ENCODE measurements around the gene USHBP1.

Gene USHBP1

DNA sequence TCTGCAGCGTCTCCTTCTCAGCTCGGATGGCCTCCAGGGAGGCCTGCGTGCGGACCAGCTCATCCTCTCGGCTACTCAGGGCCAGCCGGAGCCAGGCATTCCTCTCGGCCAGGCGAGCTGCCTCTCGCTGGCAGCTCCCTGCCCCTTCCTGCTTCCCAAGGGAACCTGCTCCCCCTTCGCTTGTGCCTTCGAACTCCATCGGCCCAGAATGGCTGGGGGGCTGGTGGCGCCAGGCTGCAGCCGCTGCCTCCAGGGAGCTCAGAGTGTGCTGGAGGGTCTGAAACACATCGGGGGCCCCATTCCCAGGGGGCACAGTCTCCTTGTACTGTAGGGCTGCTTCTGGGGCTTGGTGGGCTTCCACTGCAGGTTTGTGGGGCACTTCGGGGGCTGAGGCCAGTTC lies 2.0 kb downstream of the USHBP1 start:
- DNase-seq: no peak

DNA sequence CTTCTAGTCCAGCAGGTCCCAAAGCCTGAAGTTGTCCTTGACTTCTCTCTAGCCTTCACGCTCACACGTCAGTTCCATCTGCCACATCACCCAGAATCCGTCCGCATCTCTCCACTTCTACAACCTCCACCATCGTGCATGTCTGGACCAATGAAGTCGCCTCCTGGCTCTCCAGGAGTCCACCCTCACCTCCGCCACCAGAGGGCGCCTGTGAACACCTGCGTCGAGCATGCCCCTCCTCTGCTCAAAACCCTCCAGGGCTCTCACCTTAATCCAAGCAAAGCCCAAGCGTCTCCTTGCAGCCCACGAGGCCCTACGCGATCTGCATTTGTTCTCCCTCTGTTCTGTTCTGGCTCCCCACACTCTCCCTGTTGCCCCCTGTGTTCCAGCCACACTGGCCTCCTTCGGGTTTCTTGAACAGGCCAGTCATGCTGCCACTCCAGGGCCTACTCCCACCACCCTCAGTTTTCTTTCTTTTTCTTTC lies 3.7 kb downstream of the USHBP1 start:
- DNase-seq: peak; percentile 91

DNA sequence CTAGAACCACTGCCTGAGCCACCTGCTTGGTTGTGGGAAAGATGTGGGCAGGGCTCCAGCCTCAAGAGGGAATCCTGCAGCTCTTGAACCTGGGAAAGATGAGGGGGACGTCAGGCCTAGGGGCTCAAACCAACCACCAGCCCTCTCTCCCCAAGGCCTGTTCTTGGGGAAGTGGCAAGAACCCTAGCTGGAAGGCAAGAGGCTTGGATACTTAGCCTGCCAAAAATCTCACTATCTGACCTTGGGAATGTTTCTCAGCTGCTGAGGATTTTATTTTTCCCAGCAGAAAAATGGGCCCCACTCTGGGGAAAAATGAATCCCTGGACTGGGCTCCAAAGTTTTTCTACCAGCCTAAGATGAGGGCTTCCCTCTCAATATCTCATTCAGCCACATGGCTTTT lies 4.6 kb downstream of the USHBP1 start:
- no peak for DNase-seq

DNA sequence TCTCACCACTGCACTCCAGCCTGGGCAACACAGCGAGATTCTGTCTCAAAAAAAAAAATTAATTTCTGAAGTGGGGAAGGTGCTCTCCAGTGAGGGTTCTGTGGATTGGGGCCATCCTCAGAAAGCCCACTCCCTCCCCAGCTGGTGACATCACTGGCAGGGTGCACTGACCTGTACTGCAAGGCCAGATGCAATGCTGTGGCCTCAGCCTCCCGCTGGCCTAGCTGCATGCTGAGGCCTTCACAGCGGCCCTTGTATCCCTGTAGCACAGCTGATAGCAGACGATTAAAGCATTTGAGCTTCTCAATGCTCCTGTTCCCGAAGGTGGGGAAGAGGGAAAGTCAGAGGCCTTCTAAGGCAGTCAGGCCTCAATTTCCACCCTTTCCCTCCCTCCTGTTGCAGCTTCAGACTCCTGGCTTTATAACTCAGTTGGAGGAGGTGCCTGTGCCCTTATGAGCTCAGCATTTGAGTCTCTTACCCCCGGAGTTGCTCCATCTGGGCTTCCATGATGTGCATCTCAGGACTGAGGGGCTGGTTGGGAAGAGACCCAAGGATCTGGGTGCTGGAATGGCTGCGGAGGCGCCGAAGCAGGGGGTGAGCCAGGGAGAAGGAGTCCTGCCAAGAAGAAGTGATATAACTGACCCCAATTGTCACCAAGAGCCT lies 5.3 kb downstream of the USHBP1 start:
- no peak for DNase-seq

DNA sequence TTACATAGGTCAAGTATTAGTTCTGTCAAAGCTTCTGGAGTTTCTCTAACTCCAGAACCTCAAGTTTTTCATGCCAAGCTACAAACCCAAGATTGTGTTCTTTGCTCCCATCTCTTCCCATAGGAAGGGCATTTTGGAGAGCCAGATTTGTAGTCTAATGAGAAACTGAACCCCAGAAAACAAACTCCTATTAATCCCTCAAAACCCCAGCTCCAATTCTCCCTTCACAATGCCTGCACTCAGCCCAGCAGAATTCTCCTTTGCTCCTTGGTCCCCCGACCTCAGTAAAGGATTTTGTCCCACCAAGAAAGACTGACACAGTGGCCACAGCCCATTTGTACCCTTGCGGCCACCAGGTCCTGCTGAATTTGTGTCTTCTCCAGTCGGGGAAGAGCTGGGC lies 8.4 kb downstream of the USHBP1 start:
- DNase-seq: no peak

DNA sequence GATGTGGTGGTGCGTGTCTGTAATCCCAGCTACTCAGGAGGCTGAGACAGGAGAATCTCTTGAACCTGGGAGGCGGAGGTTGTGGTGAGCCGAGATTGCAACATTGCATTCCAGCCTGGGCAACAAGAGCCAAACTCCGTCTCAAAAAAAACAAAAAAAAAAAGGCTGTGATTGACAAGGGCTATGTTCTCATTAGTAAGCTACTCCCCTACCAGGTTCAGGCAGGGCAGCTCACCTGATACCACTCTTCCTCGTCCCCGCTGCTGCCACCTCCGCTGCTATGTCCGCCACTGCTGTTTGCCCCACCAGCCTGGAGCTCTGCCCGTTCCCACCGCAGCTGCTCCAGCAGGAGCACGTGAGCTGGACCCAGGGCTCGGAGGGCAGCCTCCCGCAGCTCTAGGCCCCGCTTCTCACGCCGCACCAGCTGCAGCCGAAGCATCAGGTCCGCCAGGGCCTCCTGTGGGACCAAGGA lies 9.4 kb downstream of the USHBP1 start:
- no peak for DNase-seq

DNA sequence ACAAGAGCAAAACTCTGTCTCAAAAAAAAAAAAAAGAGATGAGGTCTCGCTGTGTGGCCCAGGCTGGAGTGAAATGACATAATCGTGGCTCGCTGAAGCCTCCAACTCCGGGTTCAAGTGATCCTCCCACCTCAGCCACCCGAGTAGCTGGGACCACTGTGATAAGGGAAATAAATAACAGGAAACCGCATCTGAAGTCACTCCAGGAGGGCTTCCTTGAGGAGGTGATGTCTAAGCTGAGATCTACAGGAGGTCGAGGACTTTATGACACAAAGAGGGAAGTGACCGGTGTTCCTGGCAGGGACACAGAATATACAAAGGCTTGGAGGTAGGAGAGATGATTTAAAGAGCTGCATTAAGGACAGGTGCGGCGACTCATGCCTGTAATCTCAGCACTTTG lies 9.9 kb downstream of the USHBP1 start:
- DNase-seq: no peak

DNA sequence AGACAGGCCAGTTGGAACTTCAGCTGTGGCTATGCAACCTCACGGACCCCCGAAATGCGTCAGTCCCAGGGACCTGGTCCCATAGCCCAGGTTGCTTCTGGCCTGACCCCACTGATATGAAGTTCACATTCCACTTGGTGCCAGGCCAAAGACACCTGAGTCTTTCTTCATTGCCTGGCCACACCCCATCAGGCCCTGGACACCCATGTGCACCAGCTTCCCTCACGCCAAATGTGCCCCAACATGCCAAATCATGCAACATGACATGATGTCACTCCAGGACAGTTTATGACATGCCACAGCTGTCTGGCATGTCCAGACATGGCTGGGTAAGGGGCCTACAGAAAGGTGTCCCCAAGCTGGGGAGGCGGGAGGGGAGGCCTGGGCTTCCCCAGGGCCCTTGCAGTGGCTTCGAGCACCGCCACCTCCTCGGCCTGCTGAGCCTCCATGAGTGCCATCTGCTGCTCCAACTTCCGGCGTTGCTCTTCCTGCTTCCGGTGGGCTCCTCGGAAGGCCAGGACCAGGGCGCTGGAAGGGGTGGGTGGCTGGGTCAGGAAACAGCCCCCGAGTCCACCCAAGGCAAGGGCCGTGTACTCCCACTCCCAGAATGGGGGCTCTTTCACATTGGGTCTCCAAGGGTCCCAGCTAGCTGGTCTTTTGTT lies 14.5 kb downstream of the USHBP1 start:
- DNase-seq: no peak

DNA sequence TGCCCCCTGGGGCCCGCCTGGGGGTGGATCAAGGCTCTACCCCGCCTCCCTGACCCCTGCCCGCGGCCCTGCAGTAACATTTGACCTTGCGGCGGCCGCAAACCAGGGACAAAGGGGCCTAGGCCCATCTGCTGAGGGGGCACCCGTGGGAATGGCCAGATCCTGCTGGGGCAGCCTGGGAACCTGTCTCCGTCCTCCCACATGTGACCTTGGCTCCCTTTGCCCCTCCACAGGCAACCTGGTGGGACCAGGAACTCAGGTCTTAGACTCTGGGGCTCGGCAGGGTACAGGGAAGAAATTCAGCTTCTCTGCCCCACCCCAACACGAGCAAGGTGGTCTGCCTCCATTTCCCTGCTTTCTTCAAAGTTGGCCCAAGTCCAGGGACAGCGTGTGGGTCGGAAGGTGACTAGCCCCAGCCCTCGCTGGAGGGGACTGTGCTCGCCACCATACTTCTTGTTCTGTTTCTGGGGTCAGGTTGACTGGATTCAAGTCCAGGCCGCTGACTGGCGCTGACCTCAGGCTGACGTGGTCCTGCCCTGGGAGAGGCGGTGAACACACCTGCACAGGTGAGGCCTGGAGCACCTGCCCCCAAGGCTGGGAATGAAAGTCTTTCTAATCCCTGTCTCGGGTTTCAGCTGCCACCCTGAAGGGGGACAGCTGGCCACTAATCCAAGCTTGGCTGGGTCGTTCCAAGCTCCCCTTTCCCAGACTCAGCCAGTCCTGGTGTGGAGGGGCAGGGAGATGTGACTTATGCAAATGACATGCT lies 16.4 kb downstream of the USHBP1 start:
- no peak for DNase-seq

DNA sequence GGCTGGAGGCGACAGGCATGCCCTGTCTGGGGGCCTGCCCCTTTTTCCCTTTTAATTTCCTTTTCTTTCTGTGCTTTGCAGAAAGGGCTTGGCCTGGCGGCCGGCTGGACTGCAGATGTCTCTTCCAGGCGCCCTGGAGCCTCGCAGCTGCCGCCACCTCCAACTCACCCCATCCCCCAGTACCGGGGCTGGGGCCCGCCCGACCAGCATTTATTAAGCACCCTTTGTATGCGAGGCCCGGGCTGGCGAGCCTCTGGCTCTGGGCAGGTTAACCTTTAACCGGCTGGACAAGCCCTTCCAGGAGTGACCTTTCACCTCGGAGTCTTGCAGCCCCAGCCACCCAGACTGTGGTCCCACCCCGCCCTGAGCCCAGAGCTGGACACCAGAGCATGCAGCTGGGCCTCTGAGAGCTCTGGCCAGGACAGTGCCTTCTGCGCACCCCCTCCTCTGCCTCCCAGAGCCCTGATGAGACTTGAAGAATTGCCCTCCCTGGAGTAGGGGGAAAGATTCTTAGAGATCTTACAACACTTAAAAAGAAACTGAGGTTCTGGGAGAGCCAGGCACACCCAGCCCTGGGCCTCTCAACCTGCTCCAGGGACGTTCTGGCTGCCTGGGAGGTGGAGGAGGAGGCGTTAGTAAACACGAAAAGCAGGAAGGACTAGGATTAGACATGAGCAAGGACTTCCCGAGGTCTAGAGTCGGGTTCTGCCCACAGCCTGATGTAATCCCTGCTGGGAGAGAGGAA lies 17.7 kb downstream of the USHBP1 start:
- no peak for DNase-seq

DNA sequence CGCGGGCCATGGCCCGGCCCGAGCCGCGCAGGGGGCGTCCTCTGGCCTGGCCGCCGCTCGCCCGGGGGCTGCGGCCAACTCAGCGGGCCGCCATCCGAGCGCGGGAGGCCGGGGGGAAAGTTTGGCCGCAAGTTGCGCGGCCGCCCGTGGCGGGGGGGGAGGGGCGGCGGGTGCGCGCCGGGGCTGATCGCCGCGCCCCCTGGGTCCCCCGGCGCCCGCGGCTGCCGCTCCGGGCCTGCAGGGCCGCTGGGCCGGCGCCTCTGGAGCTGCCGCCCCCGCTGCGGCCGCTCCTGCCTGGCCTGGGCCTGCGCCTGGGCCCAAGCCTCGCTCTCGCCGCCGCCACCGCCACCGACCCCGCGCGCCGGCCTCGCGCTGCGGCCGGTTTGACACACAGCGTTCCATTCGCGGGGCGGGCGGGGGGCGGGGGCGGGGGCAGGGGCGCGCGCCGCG lies 19.0 kb downstream of the USHBP1 start, which contains the start of gene NR2F6:
Gene NR2F6 (minus strand): TSS at position 385 of the 450 bp plus-strand sequence. CDS start 699 bp downstream, outside the sequence.
- no peak for DNase-seq

DNA sequence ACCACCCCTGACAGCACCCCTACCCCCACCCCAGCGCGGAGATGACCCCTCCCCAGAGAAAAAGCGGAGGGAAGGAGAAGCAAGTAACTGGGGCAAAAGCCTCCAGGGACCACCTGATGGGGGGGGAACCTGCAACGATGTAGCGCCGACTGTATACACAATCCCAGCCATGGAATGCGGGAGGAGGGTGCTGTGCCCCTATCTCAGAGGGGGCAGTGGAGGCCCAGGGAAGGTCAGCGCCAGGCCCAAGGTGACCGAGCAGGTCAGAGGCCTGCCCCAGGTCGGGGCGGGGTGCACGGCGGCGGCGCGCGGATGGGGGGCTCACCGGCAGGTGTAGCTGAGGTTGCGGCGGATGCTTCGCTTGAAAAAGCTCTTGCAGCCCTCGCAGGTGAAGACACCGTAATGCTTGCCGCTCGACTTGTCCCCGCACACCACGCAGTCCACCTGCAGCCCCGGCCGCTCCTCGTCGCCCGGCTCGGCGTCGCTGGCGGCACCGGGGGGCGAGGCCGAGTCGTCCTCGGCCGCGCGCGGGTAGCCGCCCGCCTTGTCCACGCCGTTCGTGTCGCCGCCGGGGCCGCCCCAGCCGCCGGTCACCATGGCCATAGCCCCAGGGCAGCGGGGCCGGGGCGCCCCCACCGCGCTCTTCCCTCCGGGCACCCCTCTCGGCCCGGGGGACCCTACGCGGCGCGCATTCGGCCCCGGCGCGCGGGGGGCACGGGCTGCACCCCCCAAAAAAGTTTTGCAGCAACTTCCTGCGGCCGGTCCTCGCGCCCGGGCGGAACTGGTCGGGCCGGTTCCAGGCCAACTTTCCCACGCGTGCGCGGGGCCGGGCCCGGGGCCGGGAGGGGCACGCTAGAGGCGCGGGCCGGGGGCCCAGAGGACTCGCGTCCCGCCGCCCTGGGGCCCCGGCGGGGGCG lies 19.7 kb downstream of the USHBP1 start:
- no peak for DNase-seq

DNA sequence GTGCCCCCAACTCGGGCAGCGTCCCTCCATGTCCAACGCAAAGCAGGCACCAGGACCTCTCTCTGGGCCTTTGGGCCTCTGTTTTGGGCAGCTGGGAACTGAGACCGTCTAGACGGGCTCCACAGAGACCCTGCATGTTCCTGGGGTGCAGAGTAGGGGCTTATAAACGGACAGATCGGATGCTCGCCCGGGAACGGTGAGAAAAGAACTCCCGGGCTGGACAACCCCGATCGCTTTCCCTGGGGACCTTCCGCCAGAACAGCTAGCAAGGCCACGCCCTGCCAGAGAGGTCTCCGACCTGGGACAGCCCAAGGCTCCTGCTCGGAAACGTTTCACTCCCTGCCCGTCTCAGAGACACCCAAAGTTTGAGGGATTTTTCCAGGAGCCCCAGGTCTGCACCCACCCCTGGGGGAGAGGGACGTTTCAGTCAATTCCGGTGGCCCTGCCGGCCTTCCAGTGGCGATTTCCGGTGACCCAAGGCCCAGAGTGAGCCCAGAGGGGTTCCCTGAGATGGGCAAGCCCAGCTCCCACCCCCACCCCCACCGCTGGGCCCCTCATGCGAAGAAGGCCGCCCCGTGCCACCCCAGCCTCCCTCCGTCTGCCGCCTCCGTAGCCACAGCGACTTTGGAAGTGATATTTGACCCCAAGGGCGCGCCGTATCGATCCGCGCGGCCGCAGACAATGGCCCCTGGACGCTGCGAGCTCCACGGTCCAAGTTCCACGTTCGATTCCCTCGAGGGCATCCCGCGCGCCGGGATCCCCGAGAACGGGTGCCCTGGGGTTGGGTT lies 20.5 kb downstream of the USHBP1 start:
- no peak for DNase-seq

DNA sequence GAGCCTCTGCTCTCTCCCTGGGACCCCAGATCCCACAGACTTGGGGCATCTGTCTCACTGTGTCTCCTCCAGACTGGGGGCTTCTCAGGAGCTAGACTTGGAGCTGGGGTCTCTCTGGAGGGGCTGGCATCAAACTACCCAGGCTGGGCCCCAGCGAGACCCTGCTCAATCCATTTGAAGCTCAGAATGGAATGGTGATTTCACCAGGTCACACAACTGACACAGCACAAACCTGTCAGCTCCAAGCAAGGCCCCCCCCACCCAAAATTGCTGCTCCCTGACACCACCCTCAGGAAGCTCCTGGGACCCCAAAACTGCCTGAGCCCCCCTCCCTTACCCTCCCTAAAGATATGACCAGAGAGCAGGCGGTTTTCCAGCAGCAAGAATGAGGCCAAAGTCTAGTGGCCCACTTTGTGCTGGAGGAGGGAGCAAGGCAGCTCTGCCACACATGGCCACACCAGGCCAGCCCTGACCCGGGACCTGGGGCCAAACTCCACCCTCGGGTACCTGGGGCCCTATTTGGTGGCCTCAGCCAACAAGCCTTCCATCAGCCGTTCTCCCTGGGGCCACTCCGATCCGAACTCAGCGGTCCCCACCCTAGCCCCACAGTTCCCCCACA lies 21.2 kb downstream of the USHBP1 start:
- no peak for DNase-seq

DNA sequence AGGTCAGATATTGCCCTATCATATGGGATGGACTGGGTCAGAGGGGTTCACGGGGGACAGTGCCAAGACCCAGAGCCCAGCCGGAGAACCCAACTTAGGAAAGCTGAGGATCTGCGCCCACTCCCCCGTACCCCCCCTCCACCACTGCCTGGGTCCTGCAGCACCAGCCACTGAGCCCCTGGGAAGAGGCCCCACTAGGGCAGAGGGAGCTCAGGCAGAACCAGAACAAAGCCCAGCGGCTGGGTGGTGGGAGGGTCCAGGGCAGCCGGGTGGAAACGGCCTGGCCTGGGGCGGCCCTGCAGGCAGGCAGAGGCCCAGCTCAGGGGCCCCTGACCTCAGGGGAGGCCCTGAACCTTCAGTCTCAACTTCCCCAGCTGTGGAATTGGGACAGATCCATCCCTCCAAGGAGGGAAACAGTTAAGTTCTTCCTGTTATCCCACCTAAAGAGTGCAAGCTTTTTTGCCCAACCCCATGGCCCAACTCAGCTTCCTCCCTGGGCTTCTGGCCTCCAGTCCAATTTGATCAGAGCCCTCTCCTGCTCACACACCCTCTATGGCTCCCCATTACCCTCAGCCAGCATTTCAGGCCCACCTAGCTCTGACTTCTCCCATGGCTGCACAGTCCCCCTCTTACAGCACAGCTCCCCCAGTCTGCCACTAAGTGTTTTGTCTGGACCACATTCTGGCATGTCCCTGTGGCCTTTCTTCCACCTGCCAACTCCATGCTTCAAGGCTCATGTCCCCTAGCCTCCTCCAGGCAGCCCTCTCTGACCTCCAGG lies 21.9 kb downstream of the USHBP1 start:
- no peak for DNase-seq

DNA sequence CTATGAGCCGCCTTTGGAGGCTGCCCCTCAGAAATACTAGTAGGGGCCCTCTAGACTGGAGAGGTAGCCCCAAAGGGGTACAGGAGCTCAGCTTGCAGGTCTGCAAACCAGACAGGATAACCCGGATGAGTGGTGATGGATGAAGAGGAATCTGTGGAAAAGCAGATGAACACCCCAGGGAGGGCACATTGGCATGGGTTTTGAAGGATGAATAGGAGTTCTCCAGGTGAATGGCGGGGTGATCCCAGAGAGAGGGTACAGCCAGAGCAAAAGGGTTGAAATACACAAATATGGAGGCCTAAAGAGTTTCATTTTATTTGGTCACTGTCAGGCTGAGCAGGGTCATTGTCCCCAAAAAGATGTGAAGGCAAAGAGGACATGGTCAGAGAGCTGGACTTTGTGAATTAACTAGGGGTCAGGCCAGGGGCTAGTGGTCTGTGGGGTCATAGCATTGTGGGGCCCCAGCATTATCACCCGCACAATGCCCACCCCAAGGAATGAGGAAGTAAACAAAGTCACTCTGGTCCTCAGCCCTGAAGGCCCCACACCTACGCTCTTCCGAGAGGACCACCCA lies 23.6 kb downstream of the USHBP1 start:
- no peak for DNase-seq

DNA sequence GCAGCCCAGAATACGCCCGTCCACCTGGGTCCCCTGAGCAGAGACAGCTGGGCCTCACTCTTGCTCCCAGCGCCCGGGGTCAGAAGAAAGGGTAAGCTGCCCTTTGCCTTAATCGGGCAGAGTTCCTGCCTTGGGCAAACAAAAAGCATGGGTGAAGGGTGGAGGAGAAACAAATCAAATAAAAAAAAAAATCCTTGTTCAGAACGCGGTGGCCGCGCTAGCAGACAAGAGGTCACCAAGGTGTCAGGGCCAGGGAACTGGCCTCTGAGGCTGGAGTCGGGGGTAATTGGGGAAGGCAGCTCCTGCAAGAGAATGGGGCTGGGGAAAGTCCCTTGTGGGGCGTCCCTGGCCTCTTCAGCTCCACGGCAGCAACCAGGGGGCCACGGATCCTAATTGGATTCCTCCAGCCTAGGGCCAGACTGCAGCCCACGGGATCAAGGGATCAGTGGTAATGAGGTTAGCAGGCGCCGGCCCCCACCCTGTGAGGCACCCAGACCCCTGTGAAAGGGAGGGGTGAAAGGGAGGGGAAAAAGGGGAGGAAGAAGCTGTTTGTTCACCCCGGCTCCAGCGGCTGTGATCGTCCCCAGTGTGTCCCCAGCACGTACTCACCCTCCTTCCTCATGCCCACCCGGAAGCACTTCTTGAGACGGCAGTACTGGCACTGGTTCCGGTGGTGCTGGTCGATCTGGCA lies 24.3 kb downstream of the USHBP1 start:
- DNase-seq: no peak
